IMR-90 (cell line): ENCODE data around the gene ZNF358. TPM values are rescaled to one million over a fixed set of nuclear protein-coding genes. Genes with fewer than 3 reads are reported as not detected.
A peak's percentile ranks its signal among the peaks of the same experiment; 100 is the strongest.

Experiments used
- ATAC-seq: fragments of 200-7000 bp; cut with Tn5 transposase; 2 replicates; pipeline ENCODE4 v1.9.1; 2020; ENCODE audit warnings: low read depth, mild to moderate bottlenecking, moderate library complexity
- BruUV-seq: library from RNA; stranded (reverse); fragments of 400-500 nt; replicated peaks from 2 replicates; lab custom pipeline; 2021; lab: Mats Ljungman, UMichigan
- CTCF ChIA-PET: fragments of 300-600 bp; formaldehyde crosslinking; extraction: SDS; loops from one replicate; lab custom pipeline; 2021; ENCODE audit warnings: antibody characterized with exemption; lab: Yijun Ruan, JAX
- POLR2A ChIA-PET: fragments of 300-600 bp; sonication (Branson Sonifier 250); formaldehyde crosslinking; loops from one replicate; lab custom pipeline; 2022; ENCODE audit warnings: antibody characterized with exemption; ENCODE audit not compliant: unreplicated experiment; lab: Charles Lee
- DNase-seq: peaks from one replicate; pipeline ENCODE4 v3.0.0; 2013
- H2AFZ ChIP-seq: replicated peaks from 2 replicates; pipeline ENCODE3; 2013; ENCODE audit warnings: low read length, mild to moderate bottlenecking; ENCODE audit not compliant: poor library complexity
- H2AK5ac ChIP-seq: 2 replicates; pipeline ENCODE4 v1.6.1; 2013; ENCODE audit warnings: low read depth, low read length, inconsistent platforms
- H2AK9ac ChIP-seq: replicated peaks from 2 replicates; pipeline ENCODE3; 2013; ENCODE audit warnings: mild to moderate bottlenecking, low read depth, low read length, moderate library complexity; ENCODE audit not compliant: poor library complexity
- H2BK120ac ChIP-seq: 2 replicates; pipeline ENCODE4 v1.6.1; 2013; ENCODE audit warnings: low read depth, low read length, inconsistent platforms
- H2BK15ac ChIP-seq: 3 replicates; pipeline ENCODE4 v1.6.1; 2013; ENCODE audit warnings: low read depth, low read length, inconsistent platforms
- H2BK20ac ChIP-seq: 2 replicates; pipeline ENCODE4 v1.6.1; 2013; ENCODE audit warnings: low read depth, mild to moderate bottlenecking, inconsistent platforms, low read length, moderate library complexity
- H2BK5ac ChIP-seq: 2 replicates; pipeline ENCODE4 v1.6.1; 2013; ENCODE audit warnings: mild to moderate bottlenecking, low read depth, low read length, inconsistent platforms; ENCODE audit not compliant: poor library complexity, severe bottlenecking
- H3K14ac ChIP-seq: replicated peaks from 2 replicates; pipeline ENCODE4 v1.6.1; 2013; ENCODE audit warnings: low read depth, low read length, inconsistent platforms
- H3K18ac ChIP-seq: 2 replicates; pipeline ENCODE4 v1.6.1; 2013; ENCODE audit warnings: low read depth, low read length, control low read depth
- H3K23ac ChIP-seq: 2 replicates; pipeline ENCODE4 v1.6.1; 2013; ENCODE audit warnings: low read depth, low read length, inconsistent platforms
- H3K27ac ChIP-seq: 2 replicates; pipeline ENCODE4 v1.5.1; 2013; ENCODE audit warnings: mild to moderate bottlenecking, control low read depth, low read length; ENCODE audit not compliant: insufficient read depth
- H3K27me3 ChIP-seq: 2 replicates; pipeline ENCODE4 v1.6.1; 2013; ENCODE audit warnings: low read length; ENCODE audit not compliant: control insufficient read depth, insufficient read depth
- H3K36me3 ChIP-seq: 2 replicates; pipeline ENCODE4 v1.6.1; 2013; ENCODE audit warnings: low read length, mixed read lengths; ENCODE audit not compliant: control insufficient read depth, insufficient read depth
- H3K4ac ChIP-seq: 2 replicates; pipeline ENCODE4 v1.6.1; 2013; ENCODE audit warnings: low read depth, low read length, inconsistent platforms
- H3K4me1 ChIP-seq: 2 replicates; pipeline ENCODE4 v1.6.1; 2013; ENCODE audit warnings: low read length, mixed read lengths; ENCODE audit not compliant: control insufficient read depth, insufficient read depth
- H3K4me2 ChIP-seq: 2 replicates; pipeline ENCODE4 v1.6.1; 2013; ENCODE audit warnings: low read depth, mild to moderate bottlenecking, control low read depth, low read length, moderate library complexity
- H3K4me3 ChIP-seq: 2 replicates; pipeline ENCODE4 v1.5.1; 2013; ENCODE audit warnings: low read depth, mild to moderate bottlenecking, control low read depth, low read length, moderate library complexity; ENCODE audit not compliant: insufficient read depth
- H3K56ac ChIP-seq: 2 replicates; pipeline ENCODE4 v1.6.1; 2013; ENCODE audit warnings: low read length, inconsistent platforms; ENCODE audit not compliant: insufficient read depth; ENCODE audit errors: extremely low read depth
- H3K79me1 ChIP-seq, 2 experiments: 2 replicates each; pipeline ENCODE4 v1.6.1; 2013; ENCODE audit warnings: low read length in 2 of 2, inconsistent platforms in 1 of 2, low read depth in 1 of 2
- H3K9ac ChIP-seq: 2 replicates; pipeline ENCODE4 v1.6.1; 2013; ENCODE audit warnings: low read depth, low read length, control low read depth
- H3K9me1 ChIP-seq: 2 replicates; pipeline ENCODE4 v1.6.1; 2013; ENCODE audit warnings: low read length, inconsistent platforms; ENCODE audit not compliant: insufficient read depth
- H3K9me3 ChIP-seq: 2 replicates; pipeline ENCODE4 v1.6.1; 2013; ENCODE audit warnings: low read length; ENCODE audit not compliant: control insufficient read depth, insufficient read depth
- H4K20me1 ChIP-seq: 2 replicates; pipeline ENCODE4 v1.6.1; 2013; ENCODE audit warnings: low read length, inconsistent platforms; ENCODE audit not compliant: insufficient read depth
- H4K5ac ChIP-seq: 2 replicates; pipeline ENCODE4 v1.6.1; 2013; ENCODE audit warnings: mild to moderate bottlenecking, low read depth, low read length, control low read depth
- H4K8ac ChIP-seq, 2 experiments: 2 replicates each; pipeline ENCODE4 v1.6.1; 2013; ENCODE audit warnings: low read depth in 2 of 2, low read length in 2 of 2, control low read depth in 1 of 2, inconsistent platforms in 1 of 2
- H4K91ac ChIP-seq: 2 replicates; pipeline ENCODE4 v1.6.1; 2013; ENCODE audit warnings: low read depth, low read length, inconsistent platforms; ENCODE audit not compliant: insufficient read depth
- BHLHE40 ChIP-seq: fragments of 150-350 bp; IDR thresholded peaks from 2 replicates; pipeline ENCODE4 v1.6.1; 2016; ENCODE audit warnings: mild to moderate bottlenecking, low read depth, low read length
- MAFK ChIP-seq: IDR thresholded peaks from 2 replicates; pipeline ENCODE4 v1.6.1; 2012; ENCODE audit warnings: low read depth, low read length, improper control_type of control experiment
- MAZ ChIP-seq: IDR thresholded peaks from 2 replicates; pipeline ENCODE4 v1.6.1; 2012; ENCODE audit warnings: low read depth, mild to moderate bottlenecking, low read length, improper control_type of control experiment, moderate library complexity, borderline replicate concordance
- MXI1 ChIP-seq: IDR thresholded peaks from 2 replicates; pipeline ENCODE4 v1.6.1; 2012; ENCODE audit warnings: low read depth, mild to moderate bottlenecking, low read length, moderate library complexity, borderline replicate concordance
- NFE2L2 ChIP-seq: fragments of 150-350 bp; IDR thresholded peaks from 2 replicates; pipeline ENCODE4 v1.6.1; 2016; ENCODE audit warnings: low read depth, mild to moderate bottlenecking, low read length
- RAD21 ChIP-seq: IDR thresholded peaks from 2 replicates; pipeline ENCODE4 v1.6.1; 2012; ENCODE audit warnings: low read length, improper control_type of control experiment
- RCOR1 ChIP-seq: IDR thresholded peaks from 2 replicates; pipeline ENCODE4 v1.6.1; 2012; ENCODE audit warnings: mild to moderate bottlenecking, low read length, improper control_type of control experiment; ENCODE audit not compliant: insufficient replicate concordance
- RFX5 ChIP-seq: IDR thresholded peaks from 2 replicates; pipeline ENCODE4 v1.8.0; 2012; ENCODE audit warnings: low read depth, mild to moderate bottlenecking, low read length, moderate library complexity
- USF2 ChIP-seq: fragments of 150-350 bp; IDR thresholded peaks from 2 replicates; pipeline ENCODE4 v1.6.1; 2017; ENCODE audit warnings: mild to moderate bottlenecking, antibody characterized with exemption, low read length, low read depth
- WGBS, 2 experiments: methylation state at CpG; one replicate each; pipeline versions ENCODE4 v1.1.5 to v1.1.7; 2013; ENCODE audit warnings: missing lambda C conversion rate in 2 of 2; ENCODE audit not compliant: insufficient read length in 1 of 2; ENCODE audit errors: extremely low coverage in 2 of 2; 5-methylcytosine and 5-hydroxymethylcytosine counted together
- dilution Hi-C: fragments of 300-500 bp; cut with HindIII; formaldehyde crosslinking; loops from one replicate; pipeline ENCODE4 v1.14.3; 2018; ENCODE audit warnings: low sequenced_read_pairs; ENCODE audit not compliant: unreplicated experiment
- in situ Hi-C: fragments of 300-500 bp; cut with MboI; formaldehyde crosslinking; loops from 3 replicates; pipeline ENCODE4 v1.14.3; 2019; ENCODE audit warnings: low sequenced_read_pairs, inconsistent platforms, mixed read lengths
- intact Hi-C: fragments of 100-400 bp; cut with micrococcal nuclease; formaldehyde crosslinking; loops from 2 replicates; pipeline ENCODE4 v1.10.0; 2022
- polyA plus RNA-seq, 3 experiments: library from polyadenylated mRNA; depleted of rRNA; stranded (reverse); fragments of >200 nt; gene quantifications; 2 replicates each; pipeline ENCODE4 v1.2.3, GENCODE V29; 2012; ENCODE audit warnings: low replicate concordance in 1 of 3
- total RNA-seq: library from RNA; depleted of rRNA; stranded (reverse); fragments of >200 nt; gene quantifications from 2 replicates; pipeline ENCODE4 v1.2.3, GENCODE V29; 2012

ZNF358 gene
- total and polyA plus RNA-seq, 2 of the 4 experiments (the other 2 are of a cell fraction) = 5.4 to 30.7 TPM

GRCh38 chr19:7534531-7535046 is 18.7 kb downstream of the ZNF358 start (continued):
- no peak for TF ChIP-seq USF2

- Histone ChIP-seq H2AK9ac (peak within 1 kb of the TSS; percentile 97), H3K9me1 (peaks cover 7% of the 10 kb centered on the region), H3K79me1 (peaks cover 8 to 16% of the 10 kb centered on the region in 2 experiments; a peak in 2 of 4 replicates), H2AK5ac (peak within 1 kb of the TSS; percentile 59), H3K9me3 (no peaks in the 10 kb centered on the region), H4K8ac (peak within 1 kb of the TSS; percentile 50 to 86), H3K23ac (peak within 1 kb of the TSS; percentile 54), H2BK15ac (no peak within 1 kb of the TSS), H3K4me2 (peak within 1 kb of the TSS; percentile 94), H2BK5ac (peak within 1 kb of the TSS; percentile 66), H3K14ac (peak within 1 kb of the TSS; percentile 88), H2BK120ac (peak within 1 kb of the TSS; percentile 66; the same call in 1 of the 2 replicates), H3K4me3 (peak within 1 kb of the TSS; percentile 55), H4K5ac (peak within 1 kb of the TSS; percentile 75), H4K20me1 (no peaks in the 10 kb centered on the region), H3K18ac (peak within 1 kb of the TSS; percentile 21; the same call in 1 of the 2 replicates), H3K4ac (peak within 1 kb of the TSS; percentile 90), H3K9ac (peak within 1 kb of the TSS; percentile 57), H3K27ac (peak within 1 kb of the TSS; percentile 80), H2AFZ (peak within 1 kb of the TSS; percentile 92), H3K36me3 (peaks cover 7% of the 10 kb centered on the region), H3K56ac (peak within 1 kb of the TSS; percentile 32), H3K27me3 (no peaks in the 10 kb centered on the region), H4K91ac (peak within 1 kb of the TSS; percentile 83), H2BK20ac (no peak within 1 kb of the TSS), H3K4me1 (peaks cover 10% of the 10 kb centered on the region)
- ATAC-seq (peak; percentile 77), DNase-seq (peak; percentile 92)
- dilution Hi-C loops (no loop called here), in situ Hi-C loops (no loop called here), intact Hi-C loops (no loop called here)
- ChIA-PET CTCF (interaction anchor here (1.2 to 1.9 kb wide), 2 partner anchors 139 to 180 kb away, joined by 4 to 9 read pairs; no protein-coding TSS in a partner anchor), POLR2A (no interaction called here)
- WGBS, 2 experiments = 0% methylated on average over 39 of the region's 76 CpGs; no CpG with 5 or more reads in 1 of the 2 experiments
- TF ChIP-seq RCOR1 (peak; percentile 92), MAFK (no peak), RAD21 (no peak), MAZ (peak; percentile 93), BHLHE40 (no peak), RFX5 (no peak), USF2 (no peak), NFE2L2 (no peak), MXI1 (peak; percentile 74; the same call in 1 of the 2 replicates)
- BruUV-seq = no TSS peak
Observed at GRCh38 chr19:7535047-7535997, 19.4 kb downstream of the ZNF358 start, which contains the start of gene PNPLA6. Gene PNPLA6 (plus strand): TSS chr19:7535717. CDS start chr19:7535789, 72 bp downstream.
